ENCODE measurements around the gene PCCB.

DNA sequence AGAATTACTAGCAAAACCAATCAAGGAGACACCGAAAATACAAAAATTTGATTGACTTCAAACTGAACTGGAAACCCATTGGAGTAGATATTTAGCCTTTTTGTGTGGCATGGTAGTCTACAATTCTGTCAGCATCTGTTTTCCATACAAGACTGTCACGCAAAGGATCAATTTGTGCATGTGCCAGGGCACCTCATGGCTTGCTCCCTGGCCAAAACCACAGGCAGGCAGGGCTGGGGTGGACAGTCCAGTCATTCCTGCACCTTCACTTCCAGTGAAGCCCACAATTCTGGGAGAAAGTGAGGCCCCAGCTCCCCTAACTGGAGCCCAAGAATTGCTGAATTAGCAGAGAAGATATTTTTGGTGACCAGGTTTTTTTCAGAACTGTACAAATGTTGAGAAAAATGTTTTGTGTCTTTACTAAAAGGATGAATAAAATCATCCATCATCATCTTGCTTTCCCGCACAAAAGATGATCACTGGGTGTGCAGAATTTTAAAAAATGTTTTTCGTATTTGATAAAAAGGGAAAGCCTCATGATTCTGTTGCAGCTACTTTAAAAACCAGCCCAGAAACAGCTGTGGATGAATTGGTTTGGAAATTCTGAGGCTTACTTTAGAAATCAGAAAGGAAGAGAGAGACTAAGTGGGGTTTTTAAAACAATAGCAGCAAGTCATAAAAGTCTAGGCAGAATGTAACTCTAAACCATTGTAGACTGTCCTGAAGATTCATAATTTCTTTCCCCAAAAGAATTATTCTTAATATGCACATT is 86.4 kb downstream of the PCCB start:
- TF ChIP-seq, protein P1, sequence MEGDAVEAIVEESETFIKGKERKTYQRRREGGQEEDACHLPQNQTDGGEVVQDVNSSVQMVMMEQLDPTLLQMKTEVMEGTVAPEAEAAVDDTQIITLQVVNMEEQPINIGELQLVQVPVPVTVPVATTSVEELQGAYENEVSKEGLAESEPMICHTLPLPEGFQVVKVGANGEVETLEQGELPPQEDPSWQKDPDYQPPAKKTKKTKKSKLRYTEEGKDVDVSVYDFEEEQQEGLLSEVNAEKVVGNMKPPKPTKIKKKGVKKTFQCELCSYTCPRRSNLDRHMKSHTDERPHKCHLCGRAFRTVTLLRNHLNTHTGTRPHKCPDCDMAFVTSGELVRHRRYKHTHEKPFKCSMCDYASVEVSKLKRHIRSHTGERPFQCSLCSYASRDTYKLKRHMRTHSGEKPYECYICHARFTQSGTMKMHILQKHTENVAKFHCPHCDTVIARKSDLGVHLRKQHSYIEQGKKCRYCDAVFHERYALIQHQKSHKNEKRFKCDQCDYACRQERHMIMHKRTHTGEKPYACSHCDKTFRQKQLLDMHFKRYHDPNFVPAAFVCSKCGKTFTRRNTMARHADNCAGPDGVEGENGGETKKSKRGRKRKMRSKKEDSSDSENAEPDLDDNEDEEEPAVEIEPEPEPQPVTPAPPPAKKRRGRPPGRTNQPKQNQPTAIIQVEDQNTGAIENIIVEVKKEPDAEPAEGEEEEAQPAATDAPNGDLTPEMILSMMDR (IDR thresholded peaks at IDR 0.05) = no peak
- TF ChIP-seq EZH2 (IDR thresholded peaks at IDR 0.05; ENCODE audit: borderline replicate concordance, insufficient read depth, low read depth, low read length, poor library complexity, severe bottlenecking) = no peak

Measured in B cell (primary cell).